ENCODE data around the gene DGCR6L.
"Not testable (repeated sequence)": the region's sequence is repeated elsewhere in the genome, so short reads cannot be mapped to it uniquely, and the experiment has no call there.

DGCR6L gene

DNA sequence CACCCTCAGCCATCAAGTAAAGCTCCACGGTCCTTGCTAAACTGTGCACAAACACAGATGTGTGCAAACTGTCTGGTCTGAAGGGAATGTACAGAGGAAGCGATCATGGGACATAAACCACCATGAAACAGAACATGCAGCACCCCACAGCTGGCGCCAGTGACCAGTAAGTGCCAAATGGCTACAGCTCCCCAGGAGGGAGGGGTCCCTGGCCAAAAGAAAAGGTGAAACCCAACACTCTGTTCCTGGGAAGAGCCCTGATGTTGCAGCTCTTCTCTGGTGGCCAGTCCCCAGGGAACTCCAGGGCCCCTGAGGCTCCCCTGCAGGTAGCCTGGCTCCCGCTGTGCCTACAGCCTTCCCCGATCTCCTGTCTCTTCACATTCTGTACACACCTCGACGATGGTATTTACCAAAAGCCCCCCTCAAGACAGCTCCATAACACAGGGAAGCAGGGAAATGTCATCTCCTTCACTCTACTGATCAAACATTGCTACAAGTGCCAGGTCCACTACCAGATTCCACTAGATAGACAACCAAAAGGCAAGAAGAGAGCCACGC, 2.9 kb downstream of the DGCR6L start:
- no peak overlapping the region for H2AFZ ChIP-seq (ENCODE audit: low read depth, low read length)
- ATAC-seq (ENCODE audit: insufficient read depth, low read depth), result no peak
- H3K4me3 ChIP-seq (ENCODE audit: low read depth in 1 of 2, low read length in 2 of 2), result no peak overlapping the region
- no peak for TF ChIP-seq EZH2 (IDR thresholded peaks at IDR 0.05; ENCODE audit: borderline replicate concordance, low read depth, low read length, severe bottlenecking)
- TF ChIP-seq, protein P1, sequence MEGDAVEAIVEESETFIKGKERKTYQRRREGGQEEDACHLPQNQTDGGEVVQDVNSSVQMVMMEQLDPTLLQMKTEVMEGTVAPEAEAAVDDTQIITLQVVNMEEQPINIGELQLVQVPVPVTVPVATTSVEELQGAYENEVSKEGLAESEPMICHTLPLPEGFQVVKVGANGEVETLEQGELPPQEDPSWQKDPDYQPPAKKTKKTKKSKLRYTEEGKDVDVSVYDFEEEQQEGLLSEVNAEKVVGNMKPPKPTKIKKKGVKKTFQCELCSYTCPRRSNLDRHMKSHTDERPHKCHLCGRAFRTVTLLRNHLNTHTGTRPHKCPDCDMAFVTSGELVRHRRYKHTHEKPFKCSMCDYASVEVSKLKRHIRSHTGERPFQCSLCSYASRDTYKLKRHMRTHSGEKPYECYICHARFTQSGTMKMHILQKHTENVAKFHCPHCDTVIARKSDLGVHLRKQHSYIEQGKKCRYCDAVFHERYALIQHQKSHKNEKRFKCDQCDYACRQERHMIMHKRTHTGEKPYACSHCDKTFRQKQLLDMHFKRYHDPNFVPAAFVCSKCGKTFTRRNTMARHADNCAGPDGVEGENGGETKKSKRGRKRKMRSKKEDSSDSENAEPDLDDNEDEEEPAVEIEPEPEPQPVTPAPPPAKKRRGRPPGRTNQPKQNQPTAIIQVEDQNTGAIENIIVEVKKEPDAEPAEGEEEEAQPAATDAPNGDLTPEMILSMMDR (IDR thresholded peaks at IDR 0.05; ENCODE audit: borderline replicate concordance, extremely low read depth, low read length, poor library complexity, severe bottlenecking), result no peak
- DNase-seq, result no peak
- H3K9ac ChIP-seq (ENCODE audit: low read depth, low read length), result 0 out of 2 replicates have a peak overlapping the region, but pooled peaks have one; percentile 17
- H3K27me3 ChIP-seq (ENCODE audit: insufficient read depth, low read length, poor library complexity), result no peaks in the 10 kb centered on the region
- peaks cover 47% of the 10 kb centered on the region for H3K4me1 ChIP-seq (ENCODE audit: insufficient read depth, low read length)
- peaks cover 8% of the 10 kb centered on the region; the same call in 1 of the 2 replicates for H3K36me3 ChIP-seq (ENCODE audit: insufficient read depth, low read length)
- H3K9me3 ChIP-seq (ENCODE audit: insufficient read depth, low read length, severe bottlenecking), result no peaks in the 10 kb centered on the region
- H3K79me2 ChIP-seq (ENCODE audit: insufficient read depth, low read length), result peaks cover 44% of the 10 kb centered on the region
- H4K20me1 ChIP-seq (ENCODE audit: insufficient read depth, low read length), result peaks cover 22% of the 10 kb centered on the region
- H3K27ac ChIP-seq (ENCODE audit: low read length), result no peak overlapping the region
- peak overlapping the region; percentile 94; the same call in 1 of the 2 replicates for H3K4me2 ChIP-seq (ENCODE audit: insufficient read depth, low read length)

DNA sequence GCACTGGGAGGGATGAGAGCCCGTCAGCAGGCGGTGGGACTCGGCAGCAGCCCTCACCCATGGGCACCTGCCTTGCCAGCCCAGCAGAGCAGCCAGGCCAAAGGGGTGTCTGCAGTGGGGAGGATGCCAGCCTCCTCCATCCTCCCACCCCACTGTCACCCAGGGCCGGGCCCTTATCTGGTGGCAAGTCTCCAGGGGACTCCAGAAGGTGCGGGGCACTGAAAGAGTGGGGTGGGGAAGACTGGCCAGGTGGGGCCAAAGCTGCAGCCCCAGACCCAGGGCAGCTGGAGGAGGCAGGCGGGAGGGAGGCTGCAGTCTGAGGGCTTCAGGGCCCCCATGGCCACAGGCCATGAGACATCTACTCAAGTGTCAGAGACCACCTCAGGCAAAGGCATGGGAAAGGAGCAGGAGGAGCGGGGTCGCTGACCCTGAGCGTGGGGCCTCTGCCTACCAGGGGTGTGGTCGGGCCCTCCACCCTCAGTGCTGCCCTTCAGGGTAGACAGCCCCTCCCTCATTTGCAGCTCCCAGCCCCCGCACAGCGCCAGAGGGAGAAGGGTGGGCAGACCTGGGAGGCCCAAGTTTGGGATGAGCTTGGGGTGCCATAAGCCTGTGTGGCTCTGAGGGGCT, 3.5 kb downstream of the DGCR6L start:
- Histone ChIP-seq H4K20me1 (ENCODE audit: insufficient read depth, low read length) (peaks cover 22% of the 10 kb centered on the region), H3K36me3 (ENCODE audit: insufficient read depth, low read length) (peaks cover 8% of the 10 kb centered on the region; the same call in 1 of the 2 replicates), H3K27me3 (ENCODE audit: insufficient read depth, low read length, poor library complexity) (no peaks in the 10 kb centered on the region), H3K27ac (ENCODE audit: low read length) (no peak overlapping the region), H3K79me2 (ENCODE audit: insufficient read depth, low read length) (peaks cover 44% of the 10 kb centered on the region), H3K9ac (ENCODE audit: low read depth, low read length) (no peak overlapping the region), H3K4me3 (ENCODE audit: low read depth in 1 of 2, low read length in 2 of 2) (no peak overlapping the region), H2AFZ (ENCODE audit: low read depth, low read length) (no peak overlapping the region), H3K4me2 (ENCODE audit: insufficient read depth, low read length) (0 out of 2 replicates have a peak overlapping the region, but pooled peaks have one; percentile 94), H3K4me1 (ENCODE audit: insufficient read depth, low read length) (peaks cover 43% of the 10 kb centered on the region), H3K9me3 (ENCODE audit: insufficient read depth, low read length, severe bottlenecking) (no peaks in the 10 kb centered on the region)
- ATAC-seq (ENCODE audit: insufficient read depth, low read depth) (no peak), DNase-seq (no peak)
- TF ChIP-seq, protein P1 (IDR thresholded peaks at IDR 0.05; ENCODE audit: borderline replicate concordance, extremely low read depth, low read length, poor library complexity, severe bottlenecking), result no peak
- no peak for TF ChIP-seq EZH2 (IDR thresholded peaks at IDR 0.05; ENCODE audit: borderline replicate concordance, low read depth, low read length, severe bottlenecking)

DNA sequence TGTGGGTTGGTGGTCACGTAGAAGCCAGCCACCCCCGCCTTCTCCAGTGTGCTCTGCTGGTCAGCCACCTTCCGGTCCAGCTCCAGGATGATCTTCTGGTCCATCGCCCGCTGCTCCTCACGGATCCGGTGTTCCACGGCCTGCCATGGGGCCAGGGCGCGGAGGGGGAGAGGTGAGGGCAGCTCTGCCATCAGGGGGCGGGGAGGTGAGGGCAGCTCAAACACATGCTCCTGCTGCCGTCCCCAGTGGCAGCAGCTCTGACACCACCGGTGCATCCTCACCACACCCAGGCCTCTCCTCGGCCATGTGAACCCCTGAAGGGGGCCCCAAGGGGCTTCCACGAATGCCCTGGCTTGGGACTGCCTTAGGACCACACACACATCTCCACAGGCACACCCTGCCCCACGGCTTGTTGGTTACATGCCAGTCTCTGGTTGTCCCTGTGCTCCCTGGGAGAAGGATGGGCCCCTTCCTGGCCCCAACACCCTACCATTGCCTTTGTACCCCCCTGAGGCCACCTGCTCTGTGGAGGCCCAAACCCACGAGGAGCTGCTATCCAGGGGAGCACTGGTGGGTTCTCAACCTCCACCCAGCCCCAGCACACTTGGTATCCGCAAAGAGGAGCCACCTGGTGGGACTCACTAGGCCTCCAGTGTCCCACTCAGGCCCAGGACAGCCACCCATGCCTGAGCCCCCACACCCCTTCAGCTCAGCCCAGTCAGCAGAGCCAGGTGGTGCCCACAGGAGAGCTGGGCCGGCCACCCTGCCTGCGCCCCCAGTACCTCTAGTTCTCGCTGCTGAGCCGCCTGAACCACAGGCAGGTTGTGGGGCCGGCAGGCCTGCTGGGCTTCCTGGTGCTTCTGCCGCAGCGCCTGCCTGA, 4.3 kb downstream of the DGCR6L start:
- Histone ChIP-seq H3K9me3 (ENCODE audit: insufficient read depth, low read length, severe bottlenecking) (no peaks in the 10 kb centered on the region), H3K27me3 (ENCODE audit: insufficient read depth, low read length, poor library complexity) (no peaks in the 10 kb centered on the region), H3K4me3 (ENCODE audit: low read depth in 1 of 2, low read length in 2 of 2) (no peak overlapping the region), H3K27ac (ENCODE audit: low read length) (no peak overlapping the region), H3K4me1 (ENCODE audit: insufficient read depth, low read length) (peaks cover 36% of the 10 kb centered on the region), H4K20me1 (ENCODE audit: insufficient read depth, low read length) (peaks cover 22% of the 10 kb centered on the region), H3K4me2 (ENCODE audit: insufficient read depth, low read length) (no peak overlapping the region), H2AFZ (ENCODE audit: low read depth, low read length) (no peak overlapping the region), H3K9ac (ENCODE audit: low read depth, low read length) (no peak overlapping the region), H3K36me3 (ENCODE audit: insufficient read depth, low read length) (peaks cover 8% of the 10 kb centered on the region; the same call in 1 of the 2 replicates), H3K79me2 (ENCODE audit: insufficient read depth, low read length) (peaks cover 37% of the 10 kb centered on the region)
- DNase-seq (no peak), ATAC-seq (ENCODE audit: insufficient read depth, low read depth) (no peak)
- no peak for TF ChIP-seq EZH2 (IDR thresholded peaks at IDR 0.05; ENCODE audit: borderline replicate concordance, low read depth, low read length, severe bottlenecking)
- TF ChIP-seq, protein P1 (IDR thresholded peaks at IDR 0.05; ENCODE audit: borderline replicate concordance, extremely low read depth, low read length, poor library complexity, severe bottlenecking), result no peak

DNA sequence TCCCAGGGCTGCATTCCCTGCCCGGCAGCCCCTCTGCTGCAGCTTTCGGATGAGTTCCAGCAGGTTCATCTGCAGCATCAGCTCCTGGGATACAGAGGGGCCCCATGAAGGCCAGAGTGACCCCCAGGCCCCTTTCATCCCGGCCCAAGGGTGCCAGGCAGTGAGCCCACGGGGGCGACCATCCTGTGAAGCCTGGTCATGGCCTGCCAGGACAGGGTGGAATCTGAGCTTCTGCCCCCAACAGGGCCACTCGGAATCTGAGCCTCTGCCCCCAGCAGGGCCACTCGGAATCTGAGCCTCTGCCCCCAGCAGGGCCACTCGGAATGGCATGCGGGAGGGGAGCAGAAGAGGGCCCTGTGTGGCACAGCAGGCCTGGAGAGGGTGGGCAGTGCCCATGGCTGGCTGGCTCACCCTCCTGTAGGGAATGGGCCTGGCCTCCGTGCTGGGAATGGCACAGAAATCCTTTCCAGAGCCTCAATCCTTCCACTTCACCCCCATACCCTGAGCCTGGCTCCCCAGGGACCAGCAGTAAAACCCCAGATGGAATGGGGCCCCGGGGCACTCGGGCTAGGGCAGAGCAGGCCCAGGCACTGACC, 5.0 kb downstream of the DGCR6L start:
- not testable (repeated sequence) for H3K9ac ChIP-seq (ENCODE audit: low read depth, low read length); H3K4me2 ChIP-seq (ENCODE audit: insufficient read depth, low read length); H3K9me3 ChIP-seq (ENCODE audit: insufficient read depth, low read length, severe bottlenecking); H3K27ac ChIP-seq (ENCODE audit: low read length); DNase-seq; H3K27me3 ChIP-seq (ENCODE audit: insufficient read depth, low read length, poor library complexity); ATAC-seq (ENCODE audit: insufficient read depth, low read depth); H3K36me3 ChIP-seq (ENCODE audit: insufficient read depth, low read length); H2AFZ ChIP-seq (ENCODE audit: low read depth, low read length); H3K4me3 ChIP-seq (ENCODE audit: low read depth in 1 of 2, low read length in 2 of 2)
- Histone ChIP-seq H3K4me1 (ENCODE audit: insufficient read depth, low read length) (peaks cover 34% of the 10 kb centered on the region), H3K79me2 (ENCODE audit: insufficient read depth, low read length) (peaks cover 32% of the 10 kb centered on the region), H4K20me1 (ENCODE audit: insufficient read depth, low read length) (peaks cover 22% of the 10 kb centered on the region)

DNA sequence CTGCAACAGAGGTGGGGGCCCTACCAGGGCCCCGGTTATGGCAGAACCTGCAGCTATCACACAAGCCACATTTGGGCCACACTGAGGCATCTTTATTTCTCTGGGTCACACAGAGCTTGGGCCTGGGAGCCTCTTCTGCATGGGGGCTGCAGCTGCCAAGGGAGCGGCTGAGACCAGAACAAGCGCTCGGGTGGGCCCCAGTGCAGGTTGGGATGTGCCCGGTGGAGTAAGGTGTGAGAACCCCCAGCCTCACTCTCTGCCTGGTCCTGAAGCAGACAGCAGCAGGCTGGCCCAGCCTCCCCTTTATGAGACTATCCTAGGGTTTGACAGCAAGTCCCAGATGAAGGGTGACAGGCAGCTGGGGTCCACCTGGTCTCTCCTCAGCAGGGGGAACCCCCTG, 5.7 kb downstream of the DGCR6L start:
- H3K4me1 ChIP-seq (ENCODE audit: insufficient read depth, low read length), result peaks cover 33% of the 10 kb centered on the region
- H4K20me1 ChIP-seq (ENCODE audit: insufficient read depth, low read length), result peaks cover 21% of the 10 kb centered on the region
- H3K9ac ChIP-seq (ENCODE audit: low read depth, low read length); H3K36me3 ChIP-seq (ENCODE audit: insufficient read depth, low read length); H3K4me2 ChIP-seq (ENCODE audit: insufficient read depth, low read length); ATAC-seq (ENCODE audit: insufficient read depth, low read depth); H3K4me3 ChIP-seq (ENCODE audit: low read depth in 1 of 2, low read length in 2 of 2); H3K27me3 ChIP-seq (ENCODE audit: insufficient read depth, low read length, poor library complexity); H2AFZ ChIP-seq (ENCODE audit: low read depth, low read length); DNase-seq; H3K9me3 ChIP-seq (ENCODE audit: insufficient read depth, low read length, severe bottlenecking); H3K27ac ChIP-seq (ENCODE audit: low read length): not testable (repeated sequence)
- peaks cover 26% of the 10 kb centered on the region for H3K79me2 ChIP-seq (ENCODE audit: insufficient read depth, low read length)
